Peyer's patch (tissue), 4 donors: ENCODE measurements around the gene FCRL6. TPM values are rescaled to one million over a fixed set of nuclear protein-coding genes. Genes with fewer than 3 reads are reported as not detected.
A peak's percentile ranks its signal among the peaks of the same experiment; 100 is the strongest.

ENCODE experiments used
- DNase-seq, 3 donors: peaks; one replicate each; pipeline ENCODE4 v3.0.0-alpha.2; 2017 to 2019
- H3K27ac ChIP-seq, 4 donors: fragments of 200-600 bp; sonication (generic); one replicate each; pipeline ENCODE4 v1.5.1; 2016 to 2019
- H3K27me3 ChIP-seq, 2 donors: fragments of 200-600 bp; sonication (generic); one replicate each; pipeline ENCODE4 v1.5.1; 2019
- H3K36me3 ChIP-seq, 3 donors: fragments of 200-600 bp; sonication (generic); one replicate each; pipeline ENCODE4 v1.5.1; 2016 to 2019
- H3K4me1 ChIP-seq, 4 donors: fragments of 200-600 bp; sonication (generic); one replicate each; pipeline ENCODE4 v1.5.1; 2016 to 2019
- H3K4me3 ChIP-seq, 4 donors: fragments of 200-600 bp; sonication (generic); 1 replicate in 3 of 4; 2 replicates in 1 of 4; pipeline ENCODE4 v1.5.1; 2016 to 2019; ENCODE audit warnings: mild to moderate bottlenecking in 1 of 4
- H3K9me3 ChIP-seq, 4 donors: fragments of 200-600 bp; sonication (generic); one replicate each; pipeline ENCODE4 v1.5.1; 2016 to 2019; ENCODE audit warnings: mild to moderate bottlenecking in 1 of 4
- POLR2A ChIP-seq, 2 donors: fragments of 450-650 bp; IDR thresholded peaks; one replicate each; pipeline ENCODE4 v1.5.1; 2017; ENCODE audit warnings: antibody characterized with exemption in 2 of 2, mild to moderate bottlenecking in 2 of 2, moderate library complexity in 2 of 2
- total RNA-seq, 4 donors: library from RNA; depleted of rRNA; stranded (reverse); fragments of >200 nt; gene quantifications; one replicate each; pipeline ENCODE4 v1.1.0, GENCODE V29; 2016
- TF ChIP-seq, protein P1 (sequence below), 6 experiments: fragments of 450-650 bp in 4 of 6; fragments of 200-600 bp in 2 of 6; sonication (generic) in 1 of 6; IDR thresholded peaks; one replicate each; pipeline ENCODE4 v1.5.1; 2017 to 2019; ENCODE audit warnings: antibody characterized with exemption in 6 of 6, mild to moderate bottlenecking in 3 of 6, moderate library complexity in 1 of 6

FCRL6 gene
- total RNA-seq, 4 donors from 2014 or later: 2.4 to 13.2 TPM; not detected in 2

DNA sequence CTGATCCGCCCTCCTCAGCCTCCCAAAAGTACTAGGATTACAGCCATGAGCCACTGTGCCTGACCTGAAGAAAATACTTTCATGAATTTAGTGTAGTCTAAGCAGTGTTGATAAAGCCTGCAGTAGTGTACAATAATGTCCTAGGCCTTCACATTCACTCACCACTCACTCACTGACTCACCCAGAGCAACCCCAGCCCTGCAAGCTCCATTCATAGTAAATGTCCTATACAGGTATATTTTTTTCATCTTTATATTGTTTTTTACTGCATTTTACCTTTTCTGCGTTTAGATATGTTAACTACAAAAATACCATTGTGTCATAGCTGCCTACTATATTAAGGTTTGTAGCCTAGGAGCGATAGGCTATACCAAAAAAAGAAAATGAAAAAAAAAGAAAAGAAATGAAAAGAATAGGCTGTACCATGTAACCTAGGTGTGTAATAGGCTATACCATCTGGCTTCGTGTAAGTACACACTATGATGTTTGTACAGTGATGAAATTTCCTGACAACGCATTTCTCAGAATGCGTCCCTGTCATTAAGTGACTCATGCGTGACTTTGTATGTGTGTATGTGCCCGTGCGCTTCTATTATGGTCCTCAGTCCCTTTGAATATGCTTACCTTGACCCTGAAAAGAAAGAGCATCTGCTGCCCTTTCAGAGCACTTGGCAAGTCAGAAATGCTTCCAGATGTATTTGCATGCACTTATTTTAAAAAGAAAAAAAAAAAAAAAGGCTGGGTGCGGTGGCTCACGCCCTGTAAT, 15.3 kb downstream of the FCRL6 start:
- peak overlapping the region in 2 of 4 donors; percentile 10 to 17 for H3K27ac ChIP-seq
- no peaks in the 10 kb centered on the region for H3K27me3 ChIP-seq
- no peaks in the 10 kb centered on the region for H3K36me3 ChIP-seq
- H3K4me3 ChIP-seq: no peak overlapping the region
- H3K4me1 ChIP-seq: no peaks in the 10 kb centered on the region
- no peaks in the 10 kb centered on the region for H3K9me3 ChIP-seq
- peak in 1 of 3 donors; percentile 63 for DNase-seq
- TF ChIP-seq, protein P1, sequence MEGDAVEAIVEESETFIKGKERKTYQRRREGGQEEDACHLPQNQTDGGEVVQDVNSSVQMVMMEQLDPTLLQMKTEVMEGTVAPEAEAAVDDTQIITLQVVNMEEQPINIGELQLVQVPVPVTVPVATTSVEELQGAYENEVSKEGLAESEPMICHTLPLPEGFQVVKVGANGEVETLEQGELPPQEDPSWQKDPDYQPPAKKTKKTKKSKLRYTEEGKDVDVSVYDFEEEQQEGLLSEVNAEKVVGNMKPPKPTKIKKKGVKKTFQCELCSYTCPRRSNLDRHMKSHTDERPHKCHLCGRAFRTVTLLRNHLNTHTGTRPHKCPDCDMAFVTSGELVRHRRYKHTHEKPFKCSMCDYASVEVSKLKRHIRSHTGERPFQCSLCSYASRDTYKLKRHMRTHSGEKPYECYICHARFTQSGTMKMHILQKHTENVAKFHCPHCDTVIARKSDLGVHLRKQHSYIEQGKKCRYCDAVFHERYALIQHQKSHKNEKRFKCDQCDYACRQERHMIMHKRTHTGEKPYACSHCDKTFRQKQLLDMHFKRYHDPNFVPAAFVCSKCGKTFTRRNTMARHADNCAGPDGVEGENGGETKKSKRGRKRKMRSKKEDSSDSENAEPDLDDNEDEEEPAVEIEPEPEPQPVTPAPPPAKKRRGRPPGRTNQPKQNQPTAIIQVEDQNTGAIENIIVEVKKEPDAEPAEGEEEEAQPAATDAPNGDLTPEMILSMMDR (IDR thresholded peaks at IDR 0.05): no peak
- TF ChIP-seq POLR2A (IDR thresholded peaks at IDR 0.05): no peak

DNA sequence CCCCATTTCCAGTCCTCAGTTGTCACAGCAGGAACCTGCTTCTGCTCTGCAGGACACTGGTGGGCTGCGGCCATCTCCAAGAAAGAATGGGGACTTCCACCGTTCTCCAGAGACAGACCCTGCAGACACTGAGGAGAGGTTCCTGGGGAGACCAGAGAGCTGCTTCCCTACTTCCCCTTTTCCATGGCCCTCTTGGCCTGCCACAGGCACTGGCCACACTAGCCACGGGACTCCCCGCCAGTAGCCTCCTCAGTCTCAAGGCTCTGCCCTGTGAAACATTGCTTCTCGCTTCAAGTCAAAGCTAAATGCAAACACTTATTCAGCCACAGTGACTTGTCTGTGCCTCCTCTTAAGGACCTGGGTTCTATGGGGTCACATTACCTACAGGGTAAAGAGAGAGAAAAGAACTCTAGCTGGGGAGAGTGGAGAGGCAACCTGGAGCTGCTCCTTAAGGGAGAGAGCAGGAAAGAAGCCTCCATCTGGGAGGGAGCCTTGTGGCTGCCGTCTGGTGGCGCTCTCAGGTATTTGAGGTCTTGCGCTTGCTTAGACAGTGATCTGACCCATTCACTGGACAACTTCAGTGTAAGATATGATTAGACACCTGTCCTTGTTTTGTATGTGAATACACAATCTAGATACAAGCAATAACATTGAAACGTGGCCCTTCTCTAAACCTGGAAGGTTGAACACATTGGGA, 19.2 kb downstream of the FCRL6 start:
- Histone ChIP-seq H3K27me3 (no peaks in the 10 kb centered on the region), H3K4me1 (peaks cover 0 to 13% (median 0%) of the 10 kb centered on the region in 4 donors), H3K4me3 (no peak overlapping the region), H3K36me3 (no peaks in the 10 kb centered on the region), H3K27ac (no peak overlapping the region), H3K9me3 (no peaks in the 10 kb centered on the region)
- no peak for DNase-seq
- no peak for TF ChIP-seq POLR2A (IDR thresholded peaks at IDR 0.05)
- TF ChIP-seq, protein P1 (IDR thresholded peaks at IDR 0.05): no peak

DNA sequence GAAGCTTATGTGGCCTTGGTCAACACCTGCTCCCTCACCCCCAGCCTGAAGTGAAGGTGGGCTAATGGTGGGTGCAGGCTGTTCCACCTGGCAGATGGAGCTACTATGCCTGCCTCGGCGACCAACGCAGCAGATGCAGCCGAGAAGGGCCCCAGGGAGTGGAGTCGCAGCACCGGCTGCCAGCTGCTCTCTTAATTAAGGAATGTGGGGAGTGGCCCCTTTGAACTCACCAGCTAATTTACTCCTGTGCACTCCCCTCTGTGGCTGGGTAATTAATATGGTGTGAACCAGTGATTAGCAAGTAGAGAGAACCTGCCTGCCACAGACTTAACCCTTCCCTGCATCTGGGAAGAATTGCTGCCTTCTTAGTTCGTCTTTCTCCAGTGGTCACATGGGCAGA, 21.2 kb downstream of the FCRL6 start:
- Histone ChIP-seq H3K4me3 (no peak overlapping the region), H3K27ac (peak overlapping the region in 1 of 4 donors; percentile 27), H3K9me3 (no peaks in the 10 kb centered on the region), H3K4me1 (peaks cover 0 to 13% (median 0%) of the 10 kb centered on the region in 4 donors), H3K36me3 (no peaks in the 10 kb centered on the region), H3K27me3 (no peaks in the 10 kb centered on the region)
- peak in 1 of 3 donors; percentile 51 for DNase-seq
- TF ChIP-seq POLR2A (IDR thresholded peaks at IDR 0.05): no peak
- TF ChIP-seq, protein P1 (IDR thresholded peaks at IDR 0.05): no peak

DNA sequence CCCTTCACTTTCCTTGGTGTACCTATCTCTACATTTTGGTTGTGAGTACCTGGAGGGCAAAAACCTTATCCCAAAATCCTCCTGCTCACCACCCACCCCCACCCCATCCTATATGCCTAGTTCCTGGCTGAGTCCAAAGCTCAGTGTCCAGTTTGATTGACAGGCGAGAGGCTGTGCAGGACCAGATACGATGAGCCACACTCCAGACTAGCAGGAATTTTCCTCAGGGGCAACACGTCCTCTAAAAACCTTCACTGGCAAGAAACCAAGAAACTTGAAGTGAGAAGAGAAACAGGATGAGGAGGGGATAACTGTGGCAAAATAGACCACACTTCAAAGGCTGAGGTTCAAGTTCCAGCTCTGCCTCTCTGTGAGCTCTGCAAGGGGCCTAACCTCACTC, 23.4 kb downstream of the FCRL6 start:
- Histone ChIP-seq H3K27ac (peak overlapping the region in 2 of 4 donors; percentile 7 to 9), H3K36me3 (no peaks in the 10 kb centered on the region), H3K9me3 (no peaks in the 10 kb centered on the region), H3K4me1 (peaks cover 0 to 13% (median 0%) of the 10 kb centered on the region in 4 donors), H3K27me3 (no peaks in the 10 kb centered on the region), H3K4me3 (no peak overlapping the region)
- TF ChIP-seq, protein P1 (IDR thresholded peaks at IDR 0.05): no peak
- TF ChIP-seq POLR2A (IDR thresholded peaks at IDR 0.05): no peak
- DNase-seq: no peak

DNA sequence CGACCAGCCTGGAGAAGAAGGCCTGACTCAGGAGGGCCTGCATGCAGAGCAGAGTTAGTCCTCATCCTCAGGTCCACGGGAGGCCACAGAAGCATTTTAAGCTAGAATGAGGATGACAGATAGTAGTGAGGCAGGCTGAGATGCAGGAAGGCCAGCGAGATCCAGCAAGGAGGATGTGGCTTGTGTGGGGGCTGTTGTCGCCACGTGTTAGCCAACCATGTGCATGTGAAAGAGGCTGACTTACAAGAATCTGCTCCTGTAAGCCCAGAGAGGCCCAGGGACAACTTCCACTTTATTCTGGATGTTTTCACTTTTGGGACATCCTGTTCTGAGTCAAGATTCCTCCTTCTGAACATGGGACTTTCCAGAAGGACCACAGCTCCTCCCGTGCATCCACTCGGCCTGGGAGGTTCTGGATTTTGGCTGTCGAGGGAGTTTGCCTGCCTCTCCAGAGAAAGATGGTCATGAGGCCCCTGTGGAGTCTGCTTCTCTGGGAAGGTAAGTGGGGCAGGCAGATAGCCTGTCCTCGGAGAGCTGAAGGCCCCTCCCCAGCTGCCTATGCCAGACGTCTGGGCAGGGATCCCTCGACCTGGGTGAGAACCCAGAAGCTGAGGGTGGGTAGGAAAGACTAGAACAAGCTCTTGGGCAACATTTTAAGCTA, 24.4 kb downstream of the FCRL6 start, which contains the start of gene SLAMF8:
TSS of gene SLAMF8 (plus strand) at position 433 of the 661 bp plus-strand sequence. CDS start at position 459, 26 bp downstream.
- peaks cover 0 to 13% (median 0%) of the 10 kb centered on the region in 4 donors for H3K4me1 ChIP-seq
- peak in 2 of 3 donors; percentile 58 to 86 for DNase-seq

More for the DNA sequence above, 24.4 kb downstream of the FCRL6 start, which contains the start of gene SLAMF8:
- Histone ChIP-seq H3K27ac (peak within 1 kb of the TSS; percentile 22 to 55 (median 38)), H3K9me3 (no peaks in the 10 kb centered on the region), H3K27me3 (no peaks in the 10 kb centered on the region), H3K36me3 (no peaks in the 10 kb centered on the region), H3K4me3 (peak within 1 kb of the TSS in 2 of 4 donors; percentile 19 to 21)
- TF ChIP-seq, protein P1 (IDR thresholded peaks at IDR 0.05): no peak
- TF ChIP-seq POLR2A (IDR thresholded peaks at IDR 0.05): no peak
